SK-N-SH (cell line): Measurements from ENCODE around the gene CETP. TPM values are rescaled to one million over a fixed set of nuclear protein-coding genes. Genes with fewer than 3 reads are reported as not detected.

Experiments used
- CTCF ChIA-PET: fragments of 300-600, 350-600 bp; formaldehyde crosslinking; extraction: SDS; loops from one replicate; lab custom pipeline; 2021; lab: Yijun Ruan, JAX
- POLR2A ChIA-PET: fragments of 350-600 bp; sonication (Branson Sonifier 250); formaldehyde crosslinking; extraction: SDS; loops from one replicate; lab custom pipeline; 2020; ENCODE audit warnings: antibody characterized with exemption, inconsistent platforms; lab: Yijun Ruan, JAX
- DNase-seq: peaks from one replicate; pipeline ENCODE4 v3.0.0; 2012
- H2AFZ ChIP-seq: fragments of 200-600 bp; sonication (generic); 2 replicates; pipeline ENCODE4 v1.8.1; 2016; ENCODE audit warnings: antibody characterized with exemption, mild to moderate bottlenecking, low read depth
- H3F3A ChIP-seq: fragments of 200-600 bp; sonication (generic); replicated peaks from 2 replicates; pipeline ENCODE3; 2016; ENCODE audit warnings: antibody characterized with exemption, mild to moderate bottlenecking; ENCODE audit not compliant: insufficient read depth
- H3K27ac ChIP-seq, 2 experiments: fragments of 200-500 bp in 1 of 2; fragments of 200-600 bp in 1 of 2; sonication (Bioruptor generic) in 1 of 2; sonication (generic), shearing (Covaris generic) in 1 of 2; 2 replicates each; pipeline versions ENCODE4 v1.5.1 to v1.6.1; 2014 to 2016; ENCODE audit warnings: low read depth in 2 of 2, inconsistent platforms in 1 of 2, low read length in 1 of 2, mild to moderate bottlenecking in 1 of 2, mixed read lengths in 1 of 2
- H3K27me3 ChIP-seq: fragments of 200-600 bp; sonication (generic), shearing (Covaris generic); 2 replicates; pipeline ENCODE4 v1.6.1; 2016; ENCODE audit warnings: mixed run types; ENCODE audit not compliant: insufficient read depth
- H3K36me3 ChIP-seq, 2 experiments: fragments of 200-500 bp in 1 of 2; fragments of 200-600 bp in 1 of 2; sonication (Bioruptor generic) in 1 of 2; sonication (generic) in 1 of 2; replicated peaks in 1 of 2; 2 replicates each; pipeline versions ENCODE3 to v1.5.1; 2014 to 2016; ENCODE audit warnings: low read length in 1 of 2, mild to moderate bottlenecking in 1 of 2; ENCODE audit not compliant: insufficient read depth in 2 of 2, control insufficient read depth in 1 of 2
- H3K4me1 ChIP-seq, 2 experiments: fragments of 200-500 bp in 1 of 2; fragments of 200-600 bp in 1 of 2; sonication (Bioruptor generic) in 1 of 2; sonication (generic), shearing (Covaris generic) in 1 of 2; 2 replicates each; pipeline versions ENCODE4 v1.5.1 to v1.6.1; 2014 to 2016; ENCODE audit warnings: low read depth in 1 of 2, low read length in 1 of 2, mixed run types in 1 of 2; ENCODE audit not compliant: insufficient read depth in 2 of 2, control insufficient read depth in 1 of 2
- H3K4me2 ChIP-seq: fragments of 200-600 bp; sonication (generic), shearing (Covaris generic); 2 replicates; pipeline ENCODE4 v1.6.1; 2017; ENCODE audit warnings: mixed run types
- H3K4me3 ChIP-seq, 2 experiments: fragments of 200-500 bp in 1 of 2; fragments of 200-600 bp in 1 of 2; sonication (Bioruptor generic) in 1 of 2; sonication (generic), shearing (Covaris generic) in 1 of 2; 2 replicates each; pipeline versions ENCODE4 v1.5.1 to v1.8.1; 2014 to 2016; ENCODE audit warnings: low read depth in 2 of 2, inconsistent platforms in 1 of 2, low read length in 1 of 2, mild to moderate bottlenecking in 1 of 2, mixed read lengths in 1 of 2, moderate library complexity in 1 of 2
- H3K79me2 ChIP-seq: fragments of 200-600 bp; sonication (generic); 2 replicates; pipeline ENCODE4 v1.8.1; 2017; ENCODE audit warnings: mild to moderate bottlenecking; ENCODE audit not compliant: insufficient read depth
- H3K9ac ChIP-seq: fragments of 200-600 bp; sonication (generic); 2 replicates; pipeline ENCODE4 v1.6.1; 2017; ENCODE audit warnings: mixed run types
- H3K9me2 ChIP-seq: fragments of 200-600 bp; sonication (generic); 2 replicates; pipeline ENCODE4 v1.6.1; 2017; ENCODE audit warnings: mixed run types
- H3K9me3 ChIP-seq: fragments of 200-600 bp; sonication (generic); 2 replicates; pipeline ENCODE4 v1.6.1; 2017; ENCODE audit warnings: mixed run types, mild to moderate bottlenecking, moderate library complexity
- H4K20me1 ChIP-seq: fragments of 200-600 bp; sonication (generic); 2 replicates; pipeline ENCODE4 v1.6.1; 2017; ENCODE audit warnings: mild to moderate bottlenecking, mixed run types; ENCODE audit not compliant: insufficient read depth
- ELF1 ChIP-seq: IDR thresholded peaks from 2 replicates; pipeline ENCODE4 v1.4.0; 2012
- EP300 ChIP-seq, 2 experiments: IDR thresholded peaks; 2 replicates each; pipeline versions ENCODE4 v1.4.0 to v1.6.1; 2012; ENCODE audit warnings: borderline replicate concordance in 1 of 2, low read depth in 1 of 2, low read length in 1 of 2
- FOXJ3 ChIP-seq: sonication (generic); formaldehyde crosslinking; IDR thresholded peaks from 2 replicates; pipeline ENCODE4 v1.5.1; 2020; ENCODE audit warnings: mild to moderate bottlenecking, missing genetic modification reagents
- FOXM1 ChIP-seq: IDR thresholded peaks from 2 replicates; pipeline ENCODE4 v1.4.0; 2012; ENCODE audit warnings: low read depth, mild to moderate bottlenecking
- GABPA ChIP-seq: IDR thresholded peaks from 2 replicates; pipeline ENCODE4 v1.4.0; 2012; ENCODE audit warnings: low read depth, mild to moderate bottlenecking
- POLR2AphosphoS5 ChIP-seq: IDR thresholded peaks from 2 replicates; pipeline ENCODE4 v1.6.1; 2012; ENCODE audit warnings: low read depth, low read length
- RAD21 ChIP-seq: IDR thresholded peaks from 2 replicates; pipeline ENCODE4 v1.6.1; 2012; ENCODE audit warnings: mild to moderate bottlenecking, low read length
- RCOR1 ChIP-seq: fragments of 150-350 bp; IDR thresholded peaks from 2 replicates; pipeline ENCODE4 v1.6.1; 2017; ENCODE audit warnings: antibody characterized with exemption, low read length
- REST ChIP-seq: IDR thresholded peaks from 2 replicates; pipeline ENCODE4 v1.6.1; 2012; ENCODE audit warnings: mild to moderate bottlenecking, low read depth, low read length, moderate library complexity
- RXRA ChIP-seq: IDR thresholded peaks from 2 replicates; pipeline ENCODE4 v1.4.0; 2012; ENCODE audit warnings: low read depth, mild to moderate bottlenecking, borderline replicate concordance
- USF2 ChIP-seq: fragments of 150-350 bp; IDR thresholded peaks from 2 replicates; pipeline ENCODE4 v1.6.1; 2017; ENCODE audit warnings: antibody characterized with exemption, low read length, low read depth, borderline replicate concordance
- ZBTB33 ChIP-seq: IDR thresholded peaks from 2 replicates; pipeline ENCODE4 v1.4.0; 2012; ENCODE audit warnings: low read depth, borderline replicate concordance
- WGBS: methylation state at CpG from one replicate; pipeline ENCODE4 v1.1.6; 2017; ENCODE audit warnings: low lambda C conversion rate; 5-methylcytosine and 5-hydroxymethylcytosine counted together
- polyA plus RNA-seq, 3 experiments: library from polyadenylated mRNA; depleted of rRNA; stranded (reverse); fragments of >200 nt; gene quantifications; 2 replicates each; pipeline ENCODE4 v1.2.3, GENCODE V29; 2012

CETP gene
- polyA plus RNA-seq, 1 of the 3 experiments (the other 2 are of a cell fraction), result not detected

GRCh38 chr16:57032346-57032745, 70.6 kb downstream of the CETP start:
- H3K9ac ChIP-seq, result no peak overlapping the region
- no peak overlapping the region for H3K4me3 ChIP-seq
- H3K79me2 ChIP-seq, result no peaks in the 10 kb centered on the region
- no peak overlapping the region for H3K27ac ChIP-seq
- no peaks in the 10 kb centered on the region for H3K4me1 ChIP-seq
- no peaks in the 10 kb centered on the region for H3F3A ChIP-seq
- no peak for DNase-seq
- CTCF ChIA-PET, result interaction anchor here (2.0 kb wide), 1 partner anchor 9 kb away, joined by 7 read pairs; no protein-coding TSS in a partner anchor
- no peaks in the 10 kb centered on the region for H3K27me3 ChIP-seq
- H4K20me1 ChIP-seq, result no peaks in the 10 kb centered on the region
- no peaks in the 10 kb centered on the region for H3K36me3 ChIP-seq
- no peak overlapping the region for H2AFZ ChIP-seq
- H3K9me2 ChIP-seq, result no peaks in the 10 kb centered on the region
- POLR2A ChIA-PET, result no interaction called here
- TF ChIP-seq EP300 (IDR thresholded peaks at IDR 0.05; ENCODE audit: borderline replicate concordance in 1 of 2, low read depth in 1 of 2, low read length in 1 of 2), result no peak
- no peak for TF ChIP-seq GABPA
- no peak for TF ChIP-seq ZBTB33
- TF ChIP-seq REST, result no peak
- TF ChIP-seq FOXJ3 (CRISPR knock-in tag), result no peak
- TF ChIP-seq ELF1, result no peak
- no peak for TF ChIP-seq FOXM1
- no peaks in the 10 kb centered on the region for H3K9me3 ChIP-seq
- H3K4me2 ChIP-seq, result no peak overlapping the region

GRCh38 chr16:57032931-57033330, 71.2 kb downstream of the CETP start:
- H3K79me2 ChIP-seq, result no peaks in the 10 kb centered on the region
- H3K36me3 ChIP-seq, result no peaks in the 10 kb centered on the region
- no peak for DNase-seq
- H3K4me1 ChIP-seq, result no peaks in the 10 kb centered on the region
- WGBS, result 76% methylated on average over 5 of the region's 5 CpGs
- no peak overlapping the region for H3K4me3 ChIP-seq
- no peak overlapping the region for H3K27ac ChIP-seq
- no peak overlapping the region for H3K9ac ChIP-seq
- H3K27me3 ChIP-seq, result no peaks in the 10 kb centered on the region
- no peaks in the 10 kb centered on the region for H3K9me3 ChIP-seq
- no peaks in the 10 kb centered on the region for H4K20me1 ChIP-seq
- H2AFZ ChIP-seq, result no peak overlapping the region
- ChIA-PET CTCF (interaction anchor here (2.0 kb wide), 1 partner anchor 9 kb away, joined by 7 read pairs; no protein-coding TSS in a partner anchor), POLR2A (no interaction called here)
- no peaks in the 10 kb centered on the region for H3F3A ChIP-seq
- no peak overlapping the region for H3K4me2 ChIP-seq
- no peaks in the 10 kb centered on the region for H3K9me2 ChIP-seq
- TF ChIP-seq RCOR1 (no peak), REST (no peak), RAD21 (no peak), POLR2AphosphoS5 (no peak), ZBTB33 (no peak), FOXJ3 (CRISPR knock-in tag) (no peak), EP300 (IDR thresholded peaks at IDR 0.05; ENCODE audit: borderline replicate concordance in 1 of 2, low read depth in 1 of 2, low read length in 1 of 2) (no peak), USF2 (no peak), RXRA (no peak)
